GM23338 (cell line): ENCODE measurements around the gene VAV3. TPM values are rescaled to one million over a fixed set of nuclear protein-coding genes. Genes with fewer than 3 reads are reported as not detected.

ENCODE experiments used
- ATAC-seq: fragments of 200-7000 bp; cut with Tn5 transposase; 3 replicates; pipeline ENCODE4 v1.9.1; 2020
- DNase-seq: peaks from one replicate; pipeline ENCODE4 v3.0.0-alpha.2; 2015; ENCODE audit warnings: low spot score
- H2AFZ ChIP-seq: fragments of 200-600 bp; sonication (generic); 2 replicates; pipeline ENCODE4 v1.8.0; 2016; ENCODE audit warnings: antibody characterized with exemption, mild to moderate bottlenecking, moderate library complexity
- H3F3A ChIP-seq: fragments of 200-600 bp; sonication (generic); replicated peaks from 2 replicates; pipeline ENCODE4 v1.8.0; 2017; ENCODE audit warnings: antibody characterized with exemption, mixed run types, low read depth
- H3K27ac ChIP-seq: fragments of 200-600 bp; sonication (generic); 2 replicates; pipeline ENCODE4 v1.6.1; 2016; ENCODE audit warnings: low read depth
- H3K27me3 ChIP-seq: fragments of 200-600 bp; sonication (generic); 2 replicates; pipeline ENCODE4 v1.8.0; 2016; ENCODE audit warnings: mild to moderate bottlenecking, mixed run types, moderate library complexity; ENCODE audit not compliant: insufficient read depth
- H3K36me3 ChIP-seq: fragments of 200-600 bp; sonication (generic); 2 replicates; pipeline ENCODE4 v1.8.0; 2016; ENCODE audit warnings: mild to moderate bottlenecking; ENCODE audit not compliant: insufficient read depth
- H3K4me1 ChIP-seq: fragments of 200-600 bp; sonication (generic); 2 replicates; pipeline ENCODE4 v1.8.0; 2016; ENCODE audit warnings: mild to moderate bottlenecking, moderate library complexity; ENCODE audit not compliant: insufficient read depth
- H3K4me2 ChIP-seq: fragments of 200-600 bp; sonication (generic); 2 replicates; pipeline ENCODE4 v1.7.1; 2017; ENCODE audit warnings: mixed run types
- H3K4me3 ChIP-seq: fragments of 200-600 bp; sonication (generic); 2 replicates; pipeline ENCODE4 v1.6.1; 2016; ENCODE audit warnings: mixed run types
- H3K79me2 ChIP-seq: fragments of 200-600 bp; sonication (generic); replicated peaks from 2 replicates; pipeline ENCODE4 v1.8.0; 2017; ENCODE audit warnings: mild to moderate bottlenecking; ENCODE audit not compliant: insufficient read depth
- H3K9me2 ChIP-seq: fragments of 200-600 bp; sonication (generic); 2 replicates; pipeline ENCODE4 v1.8.0; 2017; ENCODE audit not compliant: insufficient read depth
- H4K20me1 ChIP-seq: fragments of 200-600 bp; sonication (generic); replicated peaks from 2 replicates; pipeline ENCODE4 v1.8.0; 2017; ENCODE audit warnings: mild to moderate bottlenecking; ENCODE audit not compliant: insufficient read depth
- H3K27ac Mint-ChIP-seq: 2 replicates; pipeline ENCODE4 v1.8.0; 2020; ENCODE audit warnings: inconsistent platforms, mild to moderate bottlenecking, moderate library complexity, mixed read lengths
- H3K27me3 Mint-ChIP-seq: 3 replicates; pipeline ENCODE4 v1.8.0; 2022; ENCODE audit warnings: low read depth, mild to moderate bottlenecking, moderate library complexity, mixed read lengths, inconsistent platforms; ENCODE audit not compliant: insufficient read depth, poor library complexity
- H3K36me3 Mint-ChIP-seq: 3 replicates; pipeline ENCODE4 v1.8.0; 2021; ENCODE audit warnings: low read depth, mild to moderate bottlenecking, inconsistent platforms, moderate library complexity, mixed read lengths
- H3K4me1 Mint-ChIP-seq: 3 replicates; pipeline ENCODE4 v1.8.0; 2020; ENCODE audit warnings: mild to moderate bottlenecking, inconsistent platforms, mixed read lengths
- H3K4me3 Mint-ChIP-seq: 3 replicates; pipeline ENCODE4 v1.8.0; 2021; ENCODE audit warnings: moderate library complexity, mild to moderate bottlenecking, inconsistent platforms, mixed read lengths
- H3K9me3 Mint-ChIP-seq: 3 replicates; pipeline ENCODE4 v1.8.0; 2020; ENCODE audit warnings: moderate library complexity, mild to moderate bottlenecking, inconsistent platforms, mixed read lengths
- CREB1 ChIP-seq: fragments of 250-450 bp; sonication (Bioruptor Pico); IDR thresholded peaks from 2 replicates; pipeline ENCODE4 v1.5.0; 2020; ENCODE audit warnings: low read depth, mild to moderate bottlenecking, moderate library complexity
- CTCF ChIP-seq, 2 experiments: fragments of 200-600 bp in 1 of 2; sonication (generic) in 1 of 2; conservative IDR thresholded peaks; 2 replicates each; pipeline versions ENCODE4 v1.5.1 to v1.6.1; 2016 to 2017; ENCODE audit warnings: antibody characterized with exemption in 2 of 2, low read depth in 2 of 2, mild to moderate bottlenecking in 2 of 2, moderate library complexity in 1 of 2
- EZH2 ChIP-seq: fragments of 200-600 bp; sonication (generic); IDR thresholded peaks from one replicate; pipeline ENCODE4 v1.8.0; 2017; ENCODE audit warnings: antibody characterized with exemption, mild to moderate bottlenecking, low read depth; ENCODE audit not compliant: unreplicated experiment
- EZH2phosphoT487 ChIP-seq: fragments of 200-600 bp; sonication (generic); IDR thresholded peaks from one replicate; pipeline ENCODE4 v1.8.1; 2018; ENCODE audit warnings: antibody characterized with exemption; ENCODE audit not compliant: unreplicated experiment
- JUNB ChIP-seq: IDR thresholded peaks from one replicate; pipeline ENCODE4 v1.6.1; 2016; ENCODE audit warnings: antibody characterized with exemption; ENCODE audit not compliant: unreplicated experiment
- NANOG ChIP-seq: IDR thresholded peaks from 2 replicates; pipeline ENCODE4 v1.6.1; 2016; ENCODE audit warnings: antibody characterized with exemption, borderline replicate concordance
- POLR2AphosphoS5 ChIP-seq: IDR thresholded peaks from 2 replicates; pipeline ENCODE4 v1.6.1; 2016; ENCODE audit warnings: antibody characterized with exemption, low read depth
- REST ChIP-seq: IDR thresholded peaks from one replicate; pipeline ENCODE4 v1.6.1; 2018; ENCODE audit warnings: antibody characterized with exemption; ENCODE audit not compliant: unreplicated experiment
- STAT1 ChIP-seq: IDR thresholded peaks from one replicate; pipeline ENCODE4 v1.6.1; 2016; ENCODE audit warnings: antibody characterized with exemption; ENCODE audit not compliant: unreplicated experiment
- ZNF114 ChIP-seq: fragments of 250-450 bp; sonication (Bioruptor Pico); IDR thresholded peaks from 2 replicates; pipeline ENCODE4 v1.5.0; 2020; ENCODE audit warnings: mild to moderate bottlenecking, moderate library complexity
- ZNF331 ChIP-seq: fragments of 250-450 bp; sonication (Bioruptor Pico); IDR thresholded peaks from 2 replicates; pipeline ENCODE4 v1.5.0; 2020; ENCODE audit warnings: low read depth, mild to moderate bottlenecking, moderate library complexity
- polyA plus RNA-seq: library from polyadenylated mRNA; unstranded; fragments of >200 nt; fragmentation: Nextera tagmentation; extraction: Ambion mirVana; gene quantifications from 2 replicates; pipeline ENCODE4 v1.2.1, GENCODE V29; 2016
- total RNA-seq: library from RNA; depleted of rRNA; stranded (reverse); fragments of >200 nt; shearing (Covaris generic); gene quantifications from 2 replicates; pipeline ENCODE4 v1.2.3, GENCODE V29; 2014
- TF ChIP-seq, protein P1 (sequence below): IDR thresholded peaks from 2 replicates; pipeline ENCODE4 v1.6.1; 2016; ENCODE audit warnings: antibody characterized with exemption

The VAV3 gene
- total and polyA plus RNA-seq, 2 experiments from 2014 or later, result 3.0 to 11.3 TPM

DNA sequence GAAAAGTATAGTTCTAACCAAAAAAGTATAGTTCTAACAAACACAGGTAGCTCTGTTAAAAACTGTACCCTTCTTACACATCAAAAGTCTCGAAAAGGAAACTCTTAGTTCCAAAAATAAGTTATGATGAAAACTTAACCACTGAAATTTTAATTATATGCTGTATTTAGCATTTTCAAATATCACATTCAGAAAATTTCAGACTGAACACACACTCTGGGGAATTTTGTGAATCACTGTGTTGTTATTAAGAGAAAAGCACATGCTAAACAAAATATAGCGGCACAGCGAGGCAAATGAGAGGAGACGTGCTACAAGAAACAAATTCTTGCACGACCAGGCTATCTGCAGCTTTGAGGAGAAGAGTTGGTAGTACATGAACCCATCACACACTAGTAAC, 30.4 kb downstream of the VAV3 start:
- ATAC-seq, result no peak
- Histone ChIP-seq H3K27me3 (no peaks in the 10 kb centered on the region), H3K27ac (no peak overlapping the region), H3K4me1 (peaks cover 23% of the 10 kb centered on the region), H2AFZ (no peak overlapping the region), H3K4me3 (no peak overlapping the region), H3K9me2 (peaks cover 2% of the 10 kb centered on the region; the same call in 1 of the 2 replicates), H3K36me3 (no peaks in the 10 kb centered on the region), H4K20me1 (no peaks in the 10 kb centered on the region), H3K79me2 (no peaks in the 10 kb centered on the region), H3K4me2 (no peak overlapping the region), H3F3A (no peaks in the 10 kb centered on the region)
- TF ChIP-seq STAT1, result no peak
- no peak for TF ChIP-seq EZH2
- TF ChIP-seq EZH2phosphoT487, result no peak
- H3K4me1 Mint-ChIP-seq, result peaks cover 27% of the 10 kb centered on the region
- no peaks in the 10 kb centered on the region for H3K36me3 Mint-ChIP-seq
- H3K27me3 Mint-ChIP-seq, result peaks cover 5% of the 10 kb centered on the region
- no peak for DNase-seq
- H3K27ac Mint-ChIP-seq, result no peak overlapping the region
- H3K9me3 Mint-ChIP-seq, result no peaks in the 10 kb centered on the region
- H3K4me3 Mint-ChIP-seq, result no peak overlapping the region

DNA sequence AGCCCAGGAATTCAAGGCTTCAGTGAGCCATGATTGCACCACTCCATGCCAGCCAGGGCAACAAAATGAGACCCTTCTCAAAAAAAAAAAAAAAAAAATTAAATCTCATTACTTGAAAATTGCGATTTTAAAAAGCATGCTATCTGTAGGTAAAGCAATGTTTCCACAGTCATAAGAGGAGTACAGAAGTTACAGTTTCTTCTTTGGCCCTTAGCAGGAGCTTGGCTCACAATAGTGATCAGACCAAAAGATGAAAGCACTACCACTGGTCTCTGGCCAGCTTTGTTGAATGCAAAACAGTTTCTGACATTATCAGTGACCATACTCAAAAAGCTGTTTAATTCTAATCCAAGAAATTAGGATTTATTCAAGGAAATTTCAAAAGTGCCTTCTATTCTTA, 31.2 kb downstream of the VAV3 start:
- Histone ChIP-seq H3K9me2 (no peaks in the 10 kb centered on the region; the same call in 1 of the 2 replicates), H3K27me3 (no peaks in the 10 kb centered on the region), H4K20me1 (no peaks in the 10 kb centered on the region), H3F3A (no peaks in the 10 kb centered on the region), H3K79me2 (no peaks in the 10 kb centered on the region), H3K27ac (no peak overlapping the region), H3K4me2 (no peak overlapping the region), H2AFZ (no peak overlapping the region), H3K4me3 (no peak overlapping the region), H3K4me1 (peaks cover 23% of the 10 kb centered on the region), H3K36me3 (no peaks in the 10 kb centered on the region)
- H3K9me3 Mint-ChIP-seq, result no peaks in the 10 kb centered on the region
- H3K4me1 Mint-ChIP-seq, result peaks cover 27% of the 10 kb centered on the region
- ATAC-seq (no peak), DNase-seq (no peak)
- H3K27ac Mint-ChIP-seq, result no peak overlapping the region
- H3K4me3 Mint-ChIP-seq, result no peak overlapping the region
- H3K36me3 Mint-ChIP-seq, result no peaks in the 10 kb centered on the region
- H3K27me3 Mint-ChIP-seq, result peaks cover 5% of the 10 kb centered on the region
- no peak for TF ChIP-seq CREB1 (CRISPR knock-in tag)
- TF ChIP-seq POLR2AphosphoS5, result no peak
- no peak for TF ChIP-seq NANOG
- no peak for TF ChIP-seq EZH2
- TF ChIP-seq ZNF114 (CRISPR knock-in tag), result no peak
- TF ChIP-seq REST, result no peak
- TF ChIP-seq, protein P1, sequence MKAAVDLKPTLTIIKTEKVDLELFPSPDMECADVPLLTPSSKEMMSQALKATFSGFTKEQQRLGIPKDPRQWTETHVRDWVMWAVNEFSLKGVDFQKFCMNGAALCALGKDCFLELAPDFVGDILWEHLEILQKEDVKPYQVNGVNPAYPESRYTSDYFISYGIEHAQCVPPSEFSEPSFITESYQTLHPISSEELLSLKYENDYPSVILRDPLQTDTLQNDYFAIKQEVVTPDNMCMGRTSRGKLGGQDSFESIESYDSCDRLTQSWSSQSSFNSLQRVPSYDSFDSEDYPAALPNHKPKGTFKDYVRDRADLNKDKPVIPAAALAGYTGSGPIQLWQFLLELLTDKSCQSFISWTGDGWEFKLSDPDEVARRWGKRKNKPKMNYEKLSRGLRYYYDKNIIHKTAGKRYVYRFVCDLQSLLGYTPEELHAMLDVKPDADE, result no peak
- no peak for TF ChIP-seq CTCF (conservative IDR thresholded peaks at IDR 0.05; ENCODE audit: low read depth in 2 of 2)
- TF ChIP-seq JUNB, result no peak
- TF ChIP-seq EZH2phosphoT487, result no peak
- TF ChIP-seq STAT1, result no peak
- TF ChIP-seq ZNF331 (CRISPR knock-in tag), result no peak
